Natural killer cell (primary cell): ENCODE data around the gene GPALPP1. TPM values are rescaled to one million over a fixed set of nuclear protein-coding genes. Genes with fewer than 3 reads are reported as not detected.

Experiments used
- ATAC-seq, 3 donors: fragments of 150-1000 bp in 2 of 3; fragments of 200-7000 bp in 1 of 3; cut with Tn5 transposase; 1 replicate in 1 of 3; 2 replicates in 2 of 3; pipeline ENCODE4 v1.10.0; 2021; ENCODE audit warnings: mild to moderate bottlenecking in 2 of 3, moderate library complexity in 2 of 3
- DNase-seq, 2 donors: peaks; one replicate each; pipeline versions ENCODE4 v3.0.0 to v3.0.0-alpha.2; 2013 to 2021; ENCODE audit warnings: mixed read lengths in 1 of 2
- H3K27ac ChIP-seq: one replicate; pipeline ENCODE4 v1.5.1; 2013; ENCODE audit warnings: mild to moderate bottlenecking, low read length
- H3K27me3 ChIP-seq: one replicate; pipeline ENCODE4 v1.6.1; 2013; ENCODE audit warnings: low read length; ENCODE audit not compliant: control insufficient read depth, insufficient read depth
- H3K36me3 ChIP-seq: one replicate; pipeline ENCODE4 v1.6.1; 2013; ENCODE audit warnings: low read length; ENCODE audit not compliant: control insufficient read depth, insufficient read depth
- H3K4me1 ChIP-seq: one replicate; pipeline ENCODE4 v1.6.1; 2013; ENCODE audit warnings: low read length; ENCODE audit not compliant: control insufficient read depth, insufficient read depth
- H3K4me3 ChIP-seq: one replicate; pipeline ENCODE4 v1.5.1; 2013; ENCODE audit warnings: low read length
- H3K9me3 ChIP-seq: one replicate; pipeline ENCODE4 v1.6.1; 2013; ENCODE audit warnings: low read length; ENCODE audit not compliant: control insufficient read depth, insufficient read depth
- H3K27ac Mint-ChIP-seq, 2 donors: one replicate each; pipeline ENCODE4 v1.8.0; 2022; ENCODE audit warnings: mild to moderate bottlenecking in 2 of 2, mixed read lengths in 2 of 2, moderate library complexity in 1 of 2
- H3K27me3 Mint-ChIP-seq, 2 donors: one replicate each; pipeline ENCODE4 v1.8.0; 2022; ENCODE audit warnings: low read depth in 2 of 2, mixed read lengths in 2 of 2
- H3K36me3 Mint-ChIP-seq: one replicate; pipeline ENCODE4 v1.8.0; 2022; ENCODE audit warnings: mixed read lengths
- H3K4me1 Mint-ChIP-seq, 2 donors: one replicate each; pipeline ENCODE4 v1.8.0; 2022; ENCODE audit warnings: mixed read lengths in 2 of 2
- H3K4me3 Mint-ChIP-seq: one replicate; pipeline ENCODE4 v1.8.0; 2022; ENCODE audit warnings: mild to moderate bottlenecking, moderate library complexity, mixed read lengths
- H3K9me3 Mint-ChIP-seq, 2 donors: one replicate each; pipeline ENCODE4 v1.8.0; 2022; ENCODE audit warnings: mixed read lengths in 2 of 2
- WGBS: methylation state at CpG from one replicate; pipeline ENCODE4 v1.1.7; 2013; ENCODE audit warnings: missing lambda C conversion rate; ENCODE audit not compliant: insufficient coverage; 5-methylcytosine and 5-hydroxymethylcytosine counted together
- intact Hi-C: fragments of 100-400 bp; cut with micrococcal nuclease; formaldehyde crosslinking; loops from one replicate; pipeline ENCODE4 v1.14.2; 2022
- total RNA-seq, 4 donors: library from RNA; stranded (reverse); fragments of 120-200 nt in 1 of 4; gene quantifications; one replicate each; pipeline versions ENCODE4 v1.2.3 to v1.2.4, GENCODE V29; 2013 to 2022
- TF ChIP-seq, protein P1 (sequence below): fragments of 200-600 bp; IDR thresholded peaks from one replicate; pipeline ENCODE4 v1.8.0; 2022; ENCODE audit warnings: antibody characterized with exemption

Gene GPALPP1
- total RNA-seq, 3 donors from 2014 or later (not counting 1 experiment from before 2014, with no cell fraction given), result 32.4 to 36.6 (median 36.0) TPM

- Histone ChIP-seq H3K4me1 (peaks cover 9% of the 10 kb centered on the region), H3K4me3 (no peak overlapping the region), H3K36me3 (no peaks in the 10 kb centered on the region), H3K27ac (no peak overlapping the region), H3K9me3 (no peaks in the 10 kb centered on the region), H3K27me3 (no peaks in the 10 kb centered on the region)
- H3K36me3 Mint-ChIP-seq, result no peaks in the 10 kb centered on the region
- DNase-seq (no peak), ATAC-seq (no peak)
- H3K27me3 Mint-ChIP-seq, result peaks cover 0 to 9% of the 10 kb centered on the region in 2 donors
- 83% methylated on average over 5 of the region's 5 CpGs for WGBS
- H3K4me3 Mint-ChIP-seq, result no peak overlapping the region
- TF ChIP-seq, protein P1, sequence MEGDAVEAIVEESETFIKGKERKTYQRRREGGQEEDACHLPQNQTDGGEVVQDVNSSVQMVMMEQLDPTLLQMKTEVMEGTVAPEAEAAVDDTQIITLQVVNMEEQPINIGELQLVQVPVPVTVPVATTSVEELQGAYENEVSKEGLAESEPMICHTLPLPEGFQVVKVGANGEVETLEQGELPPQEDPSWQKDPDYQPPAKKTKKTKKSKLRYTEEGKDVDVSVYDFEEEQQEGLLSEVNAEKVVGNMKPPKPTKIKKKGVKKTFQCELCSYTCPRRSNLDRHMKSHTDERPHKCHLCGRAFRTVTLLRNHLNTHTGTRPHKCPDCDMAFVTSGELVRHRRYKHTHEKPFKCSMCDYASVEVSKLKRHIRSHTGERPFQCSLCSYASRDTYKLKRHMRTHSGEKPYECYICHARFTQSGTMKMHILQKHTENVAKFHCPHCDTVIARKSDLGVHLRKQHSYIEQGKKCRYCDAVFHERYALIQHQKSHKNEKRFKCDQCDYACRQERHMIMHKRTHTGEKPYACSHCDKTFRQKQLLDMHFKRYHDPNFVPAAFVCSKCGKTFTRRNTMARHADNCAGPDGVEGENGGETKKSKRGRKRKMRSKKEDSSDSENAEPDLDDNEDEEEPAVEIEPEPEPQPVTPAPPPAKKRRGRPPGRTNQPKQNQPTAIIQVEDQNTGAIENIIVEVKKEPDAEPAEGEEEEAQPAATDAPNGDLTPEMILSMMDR, result no peak
- H3K9me3 Mint-ChIP-seq, result no peaks in the 10 kb centered on the region
- intact Hi-C loops, result no loop called here
- H3K27ac Mint-ChIP-seq, result no peak overlapping the region
- H3K4me1 Mint-ChIP-seq, result peaks cover 7% of the 10 kb centered on the region in 2 donors
Measured at GRCh38 chr13:45051315-45051714, 62.0 kb downstream of the GPALPP1 start.

DNA sequence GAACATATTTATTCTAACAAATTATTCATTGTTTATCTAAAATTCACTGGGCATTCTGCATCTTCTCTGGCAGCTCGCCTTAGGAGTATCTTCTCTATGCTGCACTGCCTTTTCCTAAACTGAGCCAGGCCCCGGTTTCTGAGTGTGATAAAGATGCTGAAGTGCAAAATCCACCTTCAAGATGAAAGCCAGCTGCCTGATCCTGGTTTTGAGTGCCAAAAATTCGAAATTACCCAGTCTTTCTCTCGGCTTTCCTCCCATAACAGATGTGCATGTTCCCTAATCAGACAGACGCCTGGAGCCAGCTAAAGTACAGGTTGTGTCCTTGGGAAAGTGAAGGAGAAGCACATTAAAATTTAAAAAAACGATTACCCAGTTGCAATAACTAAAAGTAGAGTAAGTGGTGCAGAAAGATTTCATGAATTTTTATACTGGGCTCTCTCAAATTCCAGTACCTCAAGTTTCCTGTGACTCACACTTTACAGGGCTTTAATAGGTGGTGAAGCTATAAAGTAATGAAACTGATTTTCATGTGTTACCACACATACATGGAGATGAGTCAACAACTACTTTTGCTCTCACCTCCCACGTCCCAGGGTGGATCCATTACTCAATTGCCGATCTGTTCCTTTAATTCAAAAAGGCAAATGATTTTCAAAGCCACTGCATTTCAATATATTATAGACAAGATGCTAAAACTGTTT is 66.0 kb downstream of the GPALPP1 start:
- peaks cover 2% of the 10 kb centered on the region for H3K27me3 ChIP-seq
- H3K36me3 ChIP-seq, result no peaks in the 10 kb centered on the region
- ATAC-seq, result no peak
- Mint-ChIP-seq H3K4me3 (no peak overlapping the region), H3K4me1 (no peaks in the 10 kb centered on the region), H3K9me3 (no peaks in the 10 kb centered on the region), H3K27me3 (peaks cover 9 to 18% of the 10 kb centered on the region in 2 donors), H3K27ac (no peak overlapping the region), H3K36me3 (no peaks in the 10 kb centered on the region)
- no peak overlapping the region for H3K27ac ChIP-seq
- no peak overlapping the region for H3K4me3 ChIP-seq
- DNase-seq, result no peak
- H3K4me1 ChIP-seq, result no peaks in the 10 kb centered on the region
- H3K9me3 ChIP-seq, result no peaks in the 10 kb centered on the region
- TF ChIP-seq, protein P1, result no peak
- WGBS, result 72% methylated on average over 8 of the region's 8 CpGs
- intact Hi-C loops, result no loop called here

GRCh38 chr13:45055902-45056648 is 66.7 kb downstream of the GPALPP1 start:
- no peaks in the 10 kb centered on the region for H3K9me3 Mint-ChIP-seq
- H3K4me3 ChIP-seq, result no peak overlapping the region
- no peaks in the 10 kb centered on the region for H3K4me1 ChIP-seq
- H3K4me3 Mint-ChIP-seq, result no peak overlapping the region
- H3K4me1 Mint-ChIP-seq, result no peaks in the 10 kb centered on the region
- H3K36me3 ChIP-seq, result no peaks in the 10 kb centered on the region
- H3K27ac Mint-ChIP-seq, result no peak overlapping the region
- H3K36me3 Mint-ChIP-seq, result no peaks in the 10 kb centered on the region
- intact Hi-C loops, result no loop called here
- peaks cover 2% of the 10 kb centered on the region for H3K27me3 ChIP-seq
- H3K27ac ChIP-seq, result no peak overlapping the region
- no peak for ATAC-seq
- no peak for DNase-seq
- WGBS, result 79% methylated on average over 7 of the region's 7 CpGs
- TF ChIP-seq, protein P1, result no peak
- peaks cover 14 to 16% of the 10 kb centered on the region in 2 donors for H3K27me3 Mint-ChIP-seq
- H3K9me3 ChIP-seq, result no peaks in the 10 kb centered on the region
